GM18505 (cell line): ENCODE data around the gene NR1I2.

ENCODE experiments used
- ATAC-seq: cut with Tn5 transposase; IDR thresholded peaks from one replicate; pipeline ENCODE4 v1.9.1; 2021; ENCODE audit not compliant: unreplicated experiment
- POLR2A ChIP-seq: IDR thresholded peaks from 4 replicates; pipeline ENCODE4 v1.6.1; 2011; ENCODE audit warnings: borderline replicate concordance; ENCODE audit not compliant: insufficient read depth, insufficient read length; ENCODE audit errors: extremely low read depth

Gene NR1I2

DNA sequence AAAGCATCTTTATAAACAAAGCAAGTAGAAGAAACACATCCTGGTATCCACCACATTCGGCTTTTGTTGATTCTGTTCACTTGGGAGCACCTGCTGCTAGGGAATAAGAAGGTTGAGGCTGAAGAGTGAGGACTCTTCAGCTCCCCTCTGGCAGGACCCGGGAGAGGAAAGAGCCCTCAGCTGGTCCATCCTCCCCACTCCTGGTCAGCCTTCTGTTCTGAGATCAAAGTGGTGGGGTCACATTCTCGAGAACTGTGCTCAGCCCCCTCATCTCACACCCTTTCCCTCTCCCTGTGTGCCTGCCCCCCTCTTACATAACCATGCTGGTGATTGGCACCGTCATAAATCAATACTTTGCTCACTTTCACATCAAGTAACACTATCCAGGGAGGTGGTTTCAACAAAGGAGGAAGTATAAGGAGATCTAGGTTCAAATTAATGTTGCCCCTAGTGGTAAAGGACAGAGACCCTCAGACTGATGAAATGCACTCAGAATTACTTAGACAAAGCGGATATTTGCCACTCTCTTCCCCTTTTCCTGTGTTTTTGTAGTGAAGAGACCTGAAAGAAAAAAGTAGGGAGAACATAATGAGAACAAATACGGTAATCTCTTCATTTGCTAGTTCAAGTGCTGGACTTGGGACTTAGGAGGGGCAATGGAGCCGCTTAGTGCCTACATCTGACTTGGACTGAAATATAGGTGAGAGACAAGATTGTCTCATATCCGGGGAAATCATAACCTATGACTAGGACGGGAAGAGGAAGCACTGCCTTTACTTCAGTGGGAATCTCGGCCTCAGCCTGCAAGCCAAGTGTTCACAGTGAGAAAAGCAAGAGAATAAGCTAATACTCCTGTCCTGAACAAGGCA, at the start of gene NR1I2:
NR1I2 (plus strand) TSS at position 772 of the 869 bp plus-strand sequence.
- no peak for ATAC-seq
- TF ChIP-seq POLR2A, result no peak

DNA sequence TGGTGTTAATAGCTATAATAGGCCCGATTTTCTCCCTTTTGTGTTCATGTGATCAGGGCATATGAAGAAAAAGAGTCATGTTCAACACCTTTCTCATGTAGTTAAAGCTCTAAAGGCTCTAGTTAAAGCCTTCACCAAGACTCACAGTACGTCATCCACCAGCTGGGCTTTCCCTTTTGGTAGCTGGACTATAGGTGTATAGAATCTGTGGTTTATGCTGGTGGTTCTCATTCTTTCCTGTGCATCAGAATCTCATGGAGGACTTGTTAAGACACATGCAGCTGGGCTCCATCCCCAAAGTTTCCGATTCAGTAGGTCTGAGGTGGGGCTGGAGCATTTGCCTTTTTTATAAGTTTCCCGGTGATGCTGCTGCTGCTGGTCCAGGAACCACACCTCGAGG, 48.1 kb upstream of the NR1I2 start:
- ATAC-seq, result no peak
- no peak for TF ChIP-seq POLR2A

DNA sequence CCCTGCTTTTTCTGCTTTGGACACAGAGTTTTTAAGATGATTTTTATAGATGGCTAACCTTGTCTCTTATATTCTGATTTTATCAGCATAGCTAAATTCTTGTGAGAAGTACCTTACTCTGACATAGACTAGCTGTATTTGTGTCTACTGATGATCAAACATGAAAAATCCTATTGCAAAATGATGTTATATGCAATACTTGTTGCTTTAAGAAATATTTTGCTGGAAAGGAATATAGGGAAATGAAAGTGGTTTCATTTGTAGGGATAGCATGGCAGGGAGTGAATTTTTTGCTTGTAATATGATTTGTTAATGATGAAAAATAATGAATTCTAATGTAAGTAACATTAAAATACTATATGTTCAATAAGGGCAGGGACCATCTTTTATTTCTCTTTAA, 43.2 kb upstream of the NR1I2 start:
- no peak for TF ChIP-seq POLR2A
- ATAC-seq, result no peak

DNA sequence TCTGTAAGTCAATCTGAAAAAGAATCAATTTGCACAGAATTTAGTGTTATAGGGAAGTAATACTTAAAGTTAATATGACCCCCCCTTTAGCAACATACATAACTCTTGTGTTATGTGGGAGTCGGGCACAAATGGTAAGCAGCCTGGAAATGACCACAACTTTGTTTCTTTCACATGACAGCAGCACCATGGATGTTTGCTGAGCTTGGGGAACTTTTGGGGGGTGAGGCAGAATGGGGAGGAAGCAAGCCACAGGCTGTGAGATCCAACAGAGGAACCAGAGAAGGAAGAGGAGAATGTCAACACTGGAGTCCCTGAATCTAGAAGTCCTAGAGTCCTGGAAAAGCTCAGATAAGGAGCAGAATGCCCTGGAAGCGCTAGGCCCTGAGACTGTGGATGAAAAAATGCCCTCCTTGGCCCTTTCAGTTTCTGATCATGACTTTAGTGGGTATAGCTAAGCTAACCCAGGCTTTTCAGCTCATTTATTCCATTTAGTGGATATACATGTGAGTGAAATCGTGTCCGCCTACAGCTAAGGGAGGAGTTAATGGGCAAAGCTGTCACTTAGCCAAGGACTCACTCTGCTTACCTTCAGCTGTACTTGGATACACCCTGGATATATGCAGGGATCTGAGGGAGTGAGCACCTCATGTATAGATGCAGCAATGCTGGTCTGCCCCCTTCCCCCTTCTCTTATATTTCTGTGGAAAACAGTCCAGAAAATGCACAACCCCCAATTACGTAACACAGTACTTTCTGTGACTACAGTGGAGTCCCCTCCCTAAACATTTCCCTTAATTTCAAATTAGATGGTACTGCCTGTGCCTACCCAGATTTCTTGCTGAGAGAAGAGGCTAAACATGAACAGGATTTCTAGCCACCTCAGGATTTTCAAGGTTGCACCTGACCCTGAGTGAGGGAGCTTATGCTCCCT, 40.0 kb upstream of the NR1I2 start:
- ATAC-seq, result no peak
- TF ChIP-seq POLR2A, result no peak

DNA sequence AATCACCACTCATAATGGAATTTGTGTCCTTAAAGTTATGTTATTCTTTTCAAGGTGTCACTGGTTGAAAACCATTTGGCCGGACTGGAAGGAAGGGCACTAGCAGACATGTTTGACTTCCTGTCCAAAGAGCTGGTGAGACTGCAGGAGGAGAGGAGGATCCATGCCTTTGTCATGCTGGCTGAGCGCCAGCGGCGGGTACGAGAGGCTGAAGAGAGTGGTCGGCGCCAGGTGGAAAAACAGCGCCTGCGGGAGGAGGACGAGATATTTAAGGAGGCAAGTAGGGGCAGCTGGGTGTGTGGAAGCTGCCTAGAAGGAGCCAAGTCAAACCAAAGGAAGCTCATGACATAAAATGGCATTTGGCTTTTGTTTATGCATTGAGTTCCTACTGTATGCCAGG, 38.0 kb upstream of the NR1I2 start:
- TF ChIP-seq POLR2A, result no peak
- no peak for ATAC-seq

DNA sequence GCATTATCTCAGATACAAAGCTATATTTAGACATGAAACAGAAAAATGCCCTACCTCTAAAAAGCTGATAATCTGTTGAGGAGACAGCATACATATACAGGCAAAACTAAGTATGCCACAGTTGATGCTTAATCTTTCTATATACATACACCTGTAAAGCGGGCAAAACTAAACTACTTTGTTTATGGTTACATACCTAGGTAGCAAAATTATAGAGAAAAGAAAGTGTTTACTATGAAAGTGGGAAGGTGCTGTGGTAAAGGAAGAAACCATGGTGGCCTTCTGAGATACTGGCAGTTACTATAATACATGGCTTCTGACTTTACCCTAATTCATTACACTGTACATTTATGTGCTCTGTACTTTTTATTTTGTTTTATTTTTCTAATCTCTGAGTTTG, 36.0 kb upstream of the NR1I2 start:
- TF ChIP-seq POLR2A, result no peak
- ATAC-seq, result no peak

DNA sequence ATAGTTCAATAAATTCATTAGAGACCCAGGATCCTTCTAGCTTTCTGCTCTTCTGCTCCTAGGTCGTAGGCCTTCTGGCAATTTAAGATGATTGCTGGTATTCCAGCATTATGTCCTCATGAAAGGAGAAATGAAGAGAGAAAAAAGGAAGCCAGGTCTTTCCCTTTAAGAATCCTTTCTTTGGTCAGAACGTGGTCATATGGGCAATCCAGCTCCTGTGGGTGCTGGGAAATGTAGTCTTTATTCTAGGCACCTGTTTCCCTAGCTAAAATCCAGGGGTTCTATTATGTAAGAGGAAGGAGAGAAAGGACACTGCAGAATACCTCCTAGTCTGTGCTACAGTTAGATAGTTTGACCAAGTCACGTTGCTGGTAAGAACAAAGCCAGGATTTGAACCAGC, 35.5 kb upstream of the NR1I2 start:
- no peak for ATAC-seq
- no peak for TF ChIP-seq POLR2A

DNA sequence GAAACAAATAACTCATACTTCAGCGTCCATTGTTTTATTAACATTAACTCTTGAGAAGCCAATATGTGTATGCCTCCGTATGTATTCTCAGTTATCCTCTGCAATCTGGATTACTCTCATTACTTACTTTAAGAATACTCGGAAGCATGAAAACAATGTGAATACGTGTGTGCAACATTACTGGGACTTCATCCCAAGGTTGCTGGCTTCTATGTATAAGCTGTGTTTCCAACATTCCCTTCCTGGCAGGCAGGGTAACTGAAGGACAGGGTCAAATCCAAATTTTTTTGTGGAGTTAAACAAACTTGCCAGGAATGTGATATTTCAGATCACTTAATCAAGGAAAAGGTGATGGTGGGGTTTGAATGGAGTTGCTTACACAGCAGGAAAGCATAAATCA, 34.5 kb upstream of the NR1I2 start:
- ATAC-seq, result no peak
- no peak for TF ChIP-seq POLR2A

DNA sequence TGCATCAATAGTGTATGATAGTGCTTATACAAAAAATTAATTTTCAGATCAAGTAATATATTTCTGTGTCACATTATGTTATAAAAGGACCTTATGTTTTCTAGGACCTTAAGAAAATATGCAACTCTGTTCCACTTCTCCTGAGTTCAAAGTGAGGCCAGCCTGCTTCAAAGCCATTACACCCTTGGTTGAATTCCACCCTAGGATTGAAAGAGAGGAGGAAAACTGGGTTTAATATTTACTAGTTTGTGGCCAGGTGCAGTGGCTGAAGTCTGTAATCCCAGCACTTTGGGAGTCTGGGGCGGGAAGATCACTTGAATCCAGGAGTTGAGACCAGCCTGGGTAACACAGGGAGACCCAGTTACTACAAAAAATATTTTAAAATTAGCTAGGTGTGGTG, 32.9 kb upstream of the NR1I2 start:
- TF ChIP-seq POLR2A, result no peak
- ATAC-seq, result no peak

DNA sequence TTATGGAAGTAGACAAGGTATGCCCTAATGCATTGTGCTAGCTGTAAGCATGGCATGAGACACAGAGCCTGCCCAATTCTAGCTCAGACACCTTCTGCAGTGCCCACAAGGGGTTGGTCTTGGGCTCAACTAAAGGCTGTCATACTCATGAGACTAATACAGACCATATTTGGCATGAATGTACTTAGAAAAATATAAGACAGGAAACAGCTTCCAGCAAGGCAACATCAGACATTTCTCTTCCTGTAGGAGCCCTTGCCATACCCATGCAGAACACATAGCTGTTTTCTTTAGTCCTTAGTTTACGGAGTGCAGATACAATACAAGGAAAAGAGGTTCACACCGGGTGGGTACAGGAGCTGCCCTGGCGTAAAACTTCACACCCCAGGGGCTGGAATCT, 30.5 kb upstream of the NR1I2 start:
- no peak for TF ChIP-seq POLR2A
- no peak for ATAC-seq

DNA sequence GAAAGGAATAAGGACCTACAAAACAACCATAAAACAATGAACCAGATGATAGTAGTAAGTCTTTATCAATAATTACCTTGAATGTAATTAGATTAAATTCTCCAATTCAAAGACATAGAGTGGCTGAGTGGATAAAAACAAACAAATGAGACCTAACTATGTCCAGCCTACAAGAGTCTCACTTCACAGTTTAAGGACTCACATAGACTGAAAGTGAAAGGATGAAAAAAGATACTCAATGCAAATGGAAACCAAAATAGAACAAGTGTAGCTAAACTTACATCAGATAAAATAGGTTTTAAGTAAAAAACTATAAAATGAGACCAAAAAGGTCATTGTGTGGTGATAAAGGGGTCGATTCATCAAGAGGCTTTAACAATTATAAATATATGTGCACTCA, 21.9 kb upstream of the NR1I2 start:
- TF ChIP-seq POLR2A, result no peak
- ATAC-seq, result peak; percentile 92

DNA sequence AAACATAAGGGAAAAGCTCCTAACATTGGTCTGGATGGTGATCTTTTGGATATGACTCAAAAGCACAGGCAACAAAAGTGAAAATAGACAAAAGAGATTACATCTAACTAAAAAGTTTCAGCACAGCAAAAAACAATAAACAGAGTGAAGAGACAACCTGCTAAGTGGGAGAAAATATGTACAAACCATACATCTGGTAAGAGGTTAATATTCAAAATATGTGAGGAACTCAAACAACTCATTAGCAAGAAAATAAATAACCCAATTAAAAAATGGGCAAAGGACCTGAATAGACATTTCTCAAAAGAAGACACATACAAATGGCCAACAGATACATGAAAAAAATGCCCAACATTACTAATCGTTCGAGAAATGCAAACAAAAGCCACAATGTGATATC, 19.0 kb upstream of the NR1I2 start:
- ATAC-seq, result no peak
- TF ChIP-seq POLR2A, result no peak

DNA sequence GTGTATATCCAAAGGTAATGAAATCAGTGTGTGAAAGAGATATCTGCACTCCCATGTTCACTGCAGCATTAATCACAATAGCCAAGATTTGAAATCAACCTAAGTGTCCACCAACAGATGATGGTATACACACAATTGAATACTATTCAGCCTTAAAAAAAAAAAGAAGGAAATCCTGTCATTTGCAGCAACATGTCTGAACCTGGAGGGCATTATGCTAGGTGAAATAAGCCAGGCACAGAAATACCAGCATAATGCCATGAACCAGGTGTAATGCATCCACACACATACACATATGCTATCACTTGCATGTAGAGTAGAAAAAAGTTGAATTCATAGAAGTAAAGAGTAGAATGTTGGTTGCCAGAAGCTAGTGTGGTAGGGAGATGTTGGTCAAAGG, 18.4 kb upstream of the NR1I2 start:
- TF ChIP-seq POLR2A, result no peak
- ATAC-seq, result no peak

DNA sequence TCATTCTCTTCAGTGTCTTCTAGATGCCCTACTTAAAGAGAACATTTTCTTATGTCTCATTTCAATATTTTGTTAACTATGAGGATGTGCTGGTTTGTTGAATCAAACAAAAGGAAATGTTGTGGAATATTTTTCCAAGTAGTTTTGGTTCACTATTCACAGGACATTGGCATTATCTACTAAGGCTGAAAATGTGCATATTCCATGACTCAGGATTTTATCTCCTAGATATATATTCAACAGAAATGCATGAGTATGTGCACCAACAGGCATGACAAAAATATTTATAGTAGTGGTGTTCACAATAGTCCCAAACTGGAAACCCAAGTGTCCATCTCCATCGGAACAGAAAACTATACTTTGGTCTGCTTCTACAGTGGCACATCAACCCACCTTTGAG, 16.7 kb upstream of the NR1I2 start:
- TF ChIP-seq POLR2A, result no peak
- ATAC-seq, result no peak
